Measurements from ENCODE around the gene HSD3B2.
A peak's percentile ranks its signal among the peaks of the same experiment; 100 is the strongest.

HSD3B2 gene

DNA sequence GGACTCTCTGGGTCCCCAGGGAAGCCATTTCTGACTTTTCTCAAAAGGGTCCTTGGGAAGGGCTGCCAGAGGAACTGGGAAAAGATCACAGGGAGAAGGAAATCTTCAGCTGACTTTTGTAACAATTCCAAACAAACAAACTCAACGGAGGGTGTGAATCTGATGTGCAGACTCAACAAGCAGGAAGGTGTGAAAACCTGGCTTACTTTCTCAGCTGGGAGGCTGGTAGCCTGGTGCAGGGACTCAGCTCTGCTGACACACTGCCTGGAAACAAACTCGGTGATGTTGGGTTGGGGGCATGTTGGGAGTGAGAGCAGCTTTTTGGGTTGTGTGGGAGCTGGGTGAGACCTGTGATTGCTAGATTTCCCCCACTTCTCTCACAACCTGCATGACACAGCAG lies 10.2 kb upstream of the HSD3B2 start:
- no peak for DNase-seq

DNA sequence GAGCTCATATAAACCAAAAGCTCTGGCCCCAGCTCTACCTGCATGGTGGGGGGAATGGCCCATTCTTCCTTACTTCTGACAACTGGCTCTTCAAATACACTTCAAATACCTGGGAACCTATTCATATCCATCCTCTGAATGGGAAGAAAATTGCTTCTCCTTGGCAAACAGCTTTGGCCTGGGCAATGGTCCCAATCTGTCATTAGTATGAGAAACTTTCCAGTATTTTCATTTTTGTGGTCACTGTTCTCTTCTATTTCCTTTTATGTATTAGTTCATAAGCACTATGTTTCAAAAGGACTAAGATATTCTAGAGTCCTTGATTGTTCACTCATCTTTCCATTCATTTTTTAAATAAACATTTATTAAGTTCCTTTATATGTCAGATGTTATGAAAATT lies 5.2 kb upstream of the HSD3B2 start:
- DNase-seq, result no peak

GRCh38 chr1:119410961-119411360 lies 4.0 kb upstream of the HSD3B2 start:
- no peak for DNase-seq

GRCh38 chr1:119416006-119416640 lies 1.2 kb downstream of the HSD3B2 start:
- no peak for DNase-seq

- DNase-seq, result no peak
Observed at GRCh38 chr1:119419109-119419508, 4.2 kb downstream of the HSD3B2 start.

GRCh38 chr1:119420638-119421037 lies 5.7 kb downstream of the HSD3B2 start:
- no peak for DNase-seq

DNA sequence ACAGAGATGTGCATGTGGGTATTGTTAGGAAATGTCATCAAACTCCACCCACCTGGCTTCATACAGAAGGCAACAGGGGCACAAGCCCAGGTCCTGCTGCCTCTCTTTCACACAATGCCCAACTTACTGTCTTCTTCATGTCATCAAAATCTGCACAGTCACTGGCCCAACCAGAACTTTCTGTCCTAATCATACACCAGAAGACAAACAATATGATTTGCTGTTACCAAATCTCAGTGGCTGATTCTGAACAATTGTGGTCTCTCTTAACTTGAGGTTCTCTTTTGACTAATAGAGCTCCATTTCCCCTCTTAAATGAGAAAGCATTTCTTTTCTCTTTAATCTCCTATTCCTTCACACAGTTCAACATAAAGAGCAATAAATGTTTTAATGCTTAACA lies 7.7 kb downstream of the HSD3B2 start:
- no peak for DNase-seq

DNA sequence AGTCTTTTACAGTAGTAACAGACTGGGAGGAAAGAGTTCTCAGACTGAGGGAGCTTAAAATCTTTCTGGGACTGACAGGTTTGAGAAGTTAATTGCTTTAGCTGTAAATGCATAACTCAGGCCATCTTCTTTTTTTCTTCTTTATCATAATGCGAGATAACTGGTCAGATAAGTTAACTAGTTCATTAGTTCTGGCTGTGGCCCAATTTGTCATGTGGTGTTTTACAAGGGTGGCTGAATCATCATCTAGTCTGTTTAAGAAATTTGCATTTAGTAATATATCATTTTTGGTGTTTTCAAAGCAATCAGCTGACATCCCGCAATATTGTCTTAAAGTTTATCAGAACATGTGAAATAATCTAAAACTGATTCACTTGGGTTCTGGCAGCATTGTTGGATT lies 14.0 kb downstream of the HSD3B2 start:
- no peak for DNase-seq

GRCh38 chr1:119429687-119430086 lies 14.7 kb downstream of the HSD3B2 start:
- DNase-seq, result no peak

DNA sequence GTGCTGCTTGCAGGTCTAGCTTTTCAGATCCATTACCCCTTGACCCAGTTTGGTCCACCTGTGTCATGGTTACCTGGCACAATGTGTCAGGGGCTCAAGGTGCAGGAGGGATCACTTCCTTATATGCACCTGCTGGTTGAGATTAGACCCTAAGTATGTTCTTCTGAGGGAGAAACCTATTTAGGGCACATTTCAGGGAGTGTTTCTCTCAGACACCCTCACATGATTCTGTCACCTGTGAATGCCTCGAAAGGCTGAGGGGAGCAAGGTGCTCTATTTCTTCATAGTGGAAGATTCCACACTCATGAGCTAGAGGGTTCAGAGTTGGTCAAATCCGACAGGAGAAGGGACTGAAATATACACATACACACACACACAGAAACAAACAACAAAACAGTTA lies 15.5 kb downstream of the HSD3B2 start:
- no peak for DNase-seq

DNA sequence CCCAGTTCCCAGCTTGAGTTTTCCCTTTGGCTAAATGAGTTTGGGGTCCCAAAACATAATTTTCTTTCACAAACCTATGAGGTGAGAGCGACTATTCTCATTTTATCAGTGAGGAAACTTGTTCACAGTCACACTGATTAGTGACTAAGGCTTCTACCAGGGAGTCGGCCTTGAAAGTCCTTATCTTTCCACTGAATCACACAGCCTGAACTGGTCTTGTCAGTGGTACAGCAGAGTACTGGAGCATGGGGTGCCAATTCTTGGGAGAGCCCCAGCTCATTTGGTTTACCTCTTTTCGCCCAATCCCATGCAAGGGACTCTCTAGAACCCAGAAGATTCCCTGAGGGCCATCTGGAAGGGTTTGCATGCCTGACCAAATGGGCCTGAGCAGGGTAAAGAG lies 16.9 kb downstream of the HSD3B2 start:
- no peak for DNase-seq

DNA sequence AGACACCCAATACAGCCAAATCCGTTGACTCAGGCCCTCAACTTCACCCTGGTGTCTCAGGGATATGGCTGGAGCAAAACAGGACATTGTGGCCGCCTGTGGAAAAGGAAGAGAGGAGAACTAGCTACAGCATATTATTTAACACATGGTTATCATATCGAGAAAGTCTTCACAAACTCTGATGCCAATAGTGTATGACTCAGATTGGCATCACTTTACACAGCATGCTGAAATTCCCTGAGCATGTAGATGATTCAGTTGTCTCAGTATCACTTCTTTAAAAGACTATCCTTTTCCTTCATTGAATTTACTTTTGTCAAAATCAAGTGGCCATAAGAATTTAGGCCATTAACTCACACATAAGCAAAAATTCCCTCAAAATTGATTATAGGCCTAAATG lies 20.1 kb downstream of the HSD3B2 start:
- no peak for DNase-seq

DNA sequence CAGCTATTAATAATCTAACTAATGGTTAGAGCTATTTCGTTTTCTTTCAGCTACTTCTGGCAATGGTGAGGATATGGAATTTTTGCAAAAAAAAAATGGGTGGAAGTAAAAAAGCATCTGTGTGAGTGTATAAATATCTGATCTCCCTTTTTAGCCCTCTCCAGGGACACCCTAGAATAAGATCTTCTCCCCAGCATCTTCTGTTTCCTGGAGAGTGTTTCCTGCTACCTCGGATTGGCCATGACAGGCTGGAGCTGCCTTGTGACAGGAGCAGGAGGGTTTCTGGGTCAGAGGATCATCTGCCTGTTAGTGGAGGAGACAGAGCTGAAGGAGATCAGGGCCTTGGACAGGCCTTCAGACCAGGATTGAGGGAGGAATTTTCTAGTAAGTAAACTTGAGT lies 23.8 kb downstream of the HSD3B2 start:
- DNase-seq, result no peak

DNA sequence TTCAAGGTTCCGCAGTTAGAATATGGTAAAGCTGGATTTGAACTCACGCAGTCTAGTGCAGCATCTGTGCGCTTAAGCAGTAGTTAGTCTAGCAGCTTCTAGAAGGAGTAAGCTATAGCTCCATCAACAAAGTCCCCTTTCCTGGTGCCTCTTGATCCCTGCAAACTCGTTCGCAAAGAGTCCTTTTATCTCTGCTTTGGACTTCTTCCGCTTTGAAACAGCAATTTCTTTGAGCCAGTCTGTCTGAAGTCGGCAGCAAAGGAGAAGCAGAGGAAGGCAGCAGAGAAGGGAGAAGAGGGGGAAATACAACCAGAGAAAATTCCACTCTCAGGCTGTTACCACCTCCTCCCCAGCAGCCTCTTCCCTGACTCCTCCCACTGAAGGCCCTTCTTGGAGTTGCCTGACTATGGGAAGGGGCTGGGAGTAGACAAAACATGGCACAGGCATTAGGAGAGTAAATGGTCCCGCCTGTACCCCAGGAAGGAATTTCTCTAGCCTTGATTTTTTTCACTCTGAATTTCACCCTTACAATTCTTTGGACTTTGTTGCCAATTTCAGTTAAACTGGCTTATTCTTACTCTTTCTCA lies 25.9 kb downstream of the HSD3B2 start:
- DNase-seq, result no peak

GRCh38 chr1:119442756-119443155 lies 27.8 kb downstream of the HSD3B2 start:
- no peak for DNase-seq

DNA sequence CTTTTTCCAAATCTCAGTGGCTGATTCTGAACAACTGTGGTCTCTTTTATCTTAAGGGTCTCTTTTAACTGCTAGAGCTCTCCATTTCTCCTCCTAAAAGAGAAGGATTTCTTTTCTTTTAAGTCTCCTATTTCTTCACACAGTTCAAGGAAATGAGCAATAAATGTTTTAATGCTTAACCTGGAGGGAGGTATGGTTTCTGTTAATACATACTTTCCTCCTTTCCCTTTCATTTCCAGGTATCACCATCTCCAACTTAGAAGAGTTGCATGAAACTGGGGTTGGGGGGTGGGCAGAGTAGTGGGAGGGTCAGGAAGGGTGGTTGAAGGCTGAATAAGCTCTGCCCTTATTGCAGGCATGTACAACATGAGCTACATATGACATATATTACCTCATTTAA lies 31.4 kb downstream of the HSD3B2 start:
- no peak for DNase-seq

DNA sequence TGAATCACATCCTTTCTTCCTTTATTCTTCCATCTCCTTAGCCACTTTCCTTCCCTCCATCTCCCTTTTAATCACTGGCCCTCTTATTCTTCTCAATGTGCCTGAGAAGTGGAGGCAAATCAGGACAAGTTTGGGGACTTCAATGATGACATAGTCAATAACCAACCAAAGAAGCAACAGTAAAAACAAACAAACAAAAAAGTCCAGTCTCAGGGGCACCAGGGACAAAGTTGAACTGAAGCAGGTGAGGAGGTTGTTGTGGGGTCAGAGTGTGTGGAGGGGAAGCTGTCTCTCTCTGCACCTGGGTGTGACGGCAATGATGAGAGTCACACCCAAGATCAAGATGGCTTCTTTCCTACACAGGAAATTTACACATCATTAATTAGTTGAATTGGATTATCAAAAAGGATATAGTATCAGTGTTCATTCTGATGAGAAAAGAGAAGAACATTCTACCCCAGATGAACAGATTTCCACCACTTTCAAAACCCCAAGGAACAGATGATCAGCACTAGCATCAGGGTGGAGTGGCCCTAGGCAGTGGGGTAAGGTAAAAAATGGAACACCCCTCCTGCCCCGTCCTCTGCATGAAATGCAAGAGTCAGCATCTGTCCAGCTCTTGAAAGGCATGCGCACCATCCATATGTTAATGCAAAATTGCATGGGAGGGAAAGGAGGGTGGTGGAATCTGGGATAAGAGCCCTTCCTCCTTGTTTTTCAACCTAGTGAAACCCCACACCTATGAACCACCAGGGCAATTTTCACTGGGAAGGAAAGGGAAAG lies 32.6 kb downstream of the HSD3B2 start:
- DNase-seq, result no peak

GRCh38 chr1:119448127-119448511 lies 33.2 kb downstream of the HSD3B2 start:
- no peak for DNase-seq

- DNase-seq, result no peak
Observed at GRCh38 chr1:119449971-119450370, 35.0 kb downstream of the HSD3B2 start.

GRCh38 chr1:119451158-119451557 lies 36.2 kb downstream of the HSD3B2 start:
- no peak for DNase-seq

DNA sequence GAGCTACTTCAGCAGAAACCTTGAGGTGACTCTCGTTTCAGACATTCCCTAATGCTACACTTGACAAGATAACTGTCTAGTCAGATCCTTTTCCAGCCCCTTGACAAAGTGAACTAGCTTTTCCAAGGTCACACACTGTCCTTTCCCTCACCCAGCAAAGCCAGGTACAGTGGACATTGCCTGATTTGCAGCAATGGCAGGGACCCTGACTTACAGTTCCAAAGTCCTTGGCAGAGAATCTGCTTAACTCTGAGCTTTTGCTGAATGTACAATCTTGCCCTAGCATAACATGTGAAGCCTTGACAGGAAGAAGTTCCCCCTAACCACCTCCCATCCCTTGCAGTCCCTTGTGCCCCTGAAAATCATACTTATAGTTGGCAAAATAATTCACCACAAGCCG lies 37.1 kb downstream of the HSD3B2 start:
- DNase-seq, result no peak

DNA sequence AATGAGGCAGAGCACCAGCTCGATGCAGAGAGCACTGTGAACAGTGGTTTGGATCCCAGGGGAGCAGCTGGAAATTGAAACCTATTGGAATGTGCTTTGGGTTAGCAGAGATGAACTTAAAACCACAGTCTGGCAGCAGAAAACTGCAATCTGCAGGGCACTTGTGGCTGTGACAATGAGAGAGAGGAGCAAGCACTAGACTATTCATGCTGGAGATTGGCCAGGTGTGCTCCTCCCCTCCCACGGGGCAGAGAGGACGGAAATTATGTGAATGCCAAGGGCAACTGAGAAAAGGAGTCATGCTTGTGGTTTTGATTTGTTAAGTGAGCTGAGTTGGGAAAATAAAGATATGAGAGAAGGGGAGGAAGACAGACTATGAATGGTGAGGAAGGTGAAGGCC lies 38.1 kb downstream of the HSD3B2 start:
- peak in 1 of 2 donors; percentile 15 for DNase-seq

GRCh38 chr1:119462964-119463363 lies 48.0 kb downstream of the HSD3B2 start:
- no peak for DNase-seq

- DNase-seq, result no peak
Observed at GRCh38 chr1:119463569-119463968, 48.6 kb downstream of the HSD3B2 start.

DNA sequence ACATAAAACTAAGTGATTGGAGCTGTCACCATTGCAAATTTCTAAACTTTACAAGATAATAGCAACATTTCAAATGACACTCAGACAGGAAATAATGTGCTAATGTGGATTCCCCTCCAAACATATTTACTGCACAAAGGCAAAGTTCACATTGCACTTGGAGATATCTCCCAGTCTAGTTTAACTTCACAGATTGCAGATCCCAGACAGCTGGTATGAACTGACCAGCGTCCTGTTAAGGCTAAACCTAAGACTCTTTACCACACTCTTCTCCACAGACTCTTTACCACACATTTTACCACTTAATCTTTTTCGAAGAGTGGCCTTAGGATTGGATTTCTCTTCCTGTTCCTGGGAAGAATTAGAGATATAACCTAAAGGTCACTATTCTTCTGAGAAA lies 51.5 kb downstream of the HSD3B2 start:
- DNase-seq, result no peak

All from stimulated activated CD4-positive, alpha-beta T cell treated with anti-CD3 and anti-CD28 coated beads, Interleukin-2, amount 100 ng/mL, for 24 hours (primary cell).